Lung (tissue), 12 donors: ENCODE measurements around the gene RSPO4. TPM values are rescaled to one million over a fixed set of nuclear protein-coding genes. Genes with fewer than 3 reads are reported as not detected.
A peak's percentile ranks its signal among the peaks of the same experiment; 100 is the strongest.

ENCODE experiments used
- ATAC-seq: fragments of 200-7000 bp; cut with Tn5 transposase; one replicate; pipeline ENCODE4 v1.9.1; 2020; ENCODE audit warnings: moderate number of reproducible peaks; ENCODE audit not compliant: insufficient read depth, low FRiP score
- DNase-seq, 3 donors: peaks; one replicate each; pipeline ENCODE4 v3.0.0-alpha.2; 2013 to 2017
- H3K27ac ChIP-seq, 2 donors: one replicate each; pipeline ENCODE4 v1.5.1; 2013; ENCODE audit warnings: mild to moderate bottlenecking in 2 of 2, moderate library complexity in 2 of 2, control low read depth in 1 of 2, inconsistent platforms in 1 of 2, low read depth in 1 of 2, low read length in 1 of 2
- H3K27me3 ChIP-seq, 3 donors: one replicate each; pipeline ENCODE4 v1.5.1; 2013; ENCODE audit warnings: low read length in 2 of 3; ENCODE audit not compliant: control insufficient read depth in 3 of 3, insufficient read depth in 3 of 3
- H3K36me3 ChIP-seq, 4 donors: one replicate each; pipeline ENCODE4 v1.5.1; 2013; ENCODE audit warnings: low read length in 4 of 4, mild to moderate bottlenecking in 1 of 4, moderate library complexity in 1 of 4; ENCODE audit not compliant: control insufficient read depth in 4 of 4, insufficient read depth in 4 of 4
- H3K4me1 ChIP-seq, 5 donors: one replicate each; pipeline ENCODE4 v1.5.1; 2013; ENCODE audit warnings: low read length in 5 of 5, mild to moderate bottlenecking in 2 of 5, moderate library complexity in 1 of 5; ENCODE audit not compliant: control insufficient read depth in 5 of 5, insufficient read depth in 5 of 5
- H3K4me3 ChIP-seq: one replicate; pipeline ENCODE4 v1.5.1; 2013; ENCODE audit warnings: mild to moderate bottlenecking, control low read depth, moderate library complexity
- H3K9ac ChIP-seq, 2 donors: one replicate each; pipeline ENCODE4 v1.5.1; 2013; ENCODE audit warnings: low read length in 2 of 2, control low read depth in 1 of 2; ENCODE audit not compliant: insufficient read depth in 1 of 2
- H3K9me3 ChIP-seq, 4 donors: one replicate each; pipeline ENCODE4 v1.5.1; 2013; ENCODE audit warnings: low read length in 3 of 4, mild to moderate bottlenecking in 1 of 4, moderate library complexity in 1 of 4; ENCODE audit not compliant: control insufficient read depth in 4 of 4, insufficient read depth in 3 of 4
- WGBS, 2 donors: extraction: QIAGEN DNeasy Blood & Tissue Kit; methylation state at CpG; one replicate each; pipeline ENCODE4 v1.1.7; 2013; 5-methylcytosine and 5-hydroxymethylcytosine counted together
- polyA plus RNA-seq, 2 donors: library from polyadenylated mRNA; stranded (reverse); fragments of 200-250 nt; gene quantifications; one replicate each; pipeline ENCODE4 v1.2.1, GENCODE V29; 2013
- total RNA-seq, 2 donors: library from RNA; depleted of rRNA in 1 of 2; stranded (reverse); fragments of >200 nt in 1 of 2; gene quantifications; one replicate each; pipeline ENCODE4 v1.2.1, GENCODE V29; 2014 to 2021
- TF ChIP-seq, protein P1 (sequence below): IDR thresholded peaks from 2 replicates; pipeline ENCODE4 v1.5.1; 2012; ENCODE audit warnings: mild to moderate bottlenecking; ENCODE audit errors: control extremely low read depth, extremely low read depth
- donor health status: control.
- donor health status: control.
- donor health status: Bipolar disorder and iron deficiency.
- donor health status: healthy.
- donor health status: DM: yes; HTN: yes; CAD: no.

Gene RSPO4
- total and polyA plus RNA-seq, 4 donors: 1.00 to 7.4 (median 2.5) TPM

DNA sequence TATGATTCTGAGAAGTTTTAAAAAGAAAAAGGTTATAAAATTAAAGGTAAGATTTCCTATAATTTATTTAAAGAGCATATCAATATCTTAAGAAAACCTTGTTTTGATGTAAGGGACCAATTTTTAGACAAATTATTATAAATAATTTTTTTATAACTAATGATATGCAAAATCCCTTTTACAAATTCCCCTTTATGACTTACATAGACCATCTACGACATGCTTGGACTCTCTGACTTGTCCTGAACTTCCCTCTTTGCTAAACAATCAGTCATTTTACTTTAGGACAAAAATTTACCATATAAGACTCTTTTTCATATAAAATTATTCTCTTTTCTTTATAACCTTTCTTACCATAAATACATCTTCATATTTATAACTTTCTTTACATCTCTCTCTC, 70.7 kb downstream of the RSPO4 start:
- 55 to 61% methylated on average over 1 of the region's 1 CpG for WGBS, 2 donors
- no peak for ATAC-seq
- DNase-seq: no peak
- peaks cover 0 to 4% (median 0%) of the 10 kb centered on the region in 3 donors for H3K27me3 ChIP-seq
- H3K4me3 ChIP-seq: no peak overlapping the region
- no peak overlapping the region for H3K9ac ChIP-seq
- no peaks in the 10 kb centered on the region for H3K36me3 ChIP-seq
- peaks cover 0 to 8% (median 5%) of the 10 kb centered on the region in 4 donors for H3K9me3 ChIP-seq
- no peaks in the 10 kb centered on the region for H3K4me1 ChIP-seq
- no peak overlapping the region for H3K27ac ChIP-seq
- TF ChIP-seq, protein P1, sequence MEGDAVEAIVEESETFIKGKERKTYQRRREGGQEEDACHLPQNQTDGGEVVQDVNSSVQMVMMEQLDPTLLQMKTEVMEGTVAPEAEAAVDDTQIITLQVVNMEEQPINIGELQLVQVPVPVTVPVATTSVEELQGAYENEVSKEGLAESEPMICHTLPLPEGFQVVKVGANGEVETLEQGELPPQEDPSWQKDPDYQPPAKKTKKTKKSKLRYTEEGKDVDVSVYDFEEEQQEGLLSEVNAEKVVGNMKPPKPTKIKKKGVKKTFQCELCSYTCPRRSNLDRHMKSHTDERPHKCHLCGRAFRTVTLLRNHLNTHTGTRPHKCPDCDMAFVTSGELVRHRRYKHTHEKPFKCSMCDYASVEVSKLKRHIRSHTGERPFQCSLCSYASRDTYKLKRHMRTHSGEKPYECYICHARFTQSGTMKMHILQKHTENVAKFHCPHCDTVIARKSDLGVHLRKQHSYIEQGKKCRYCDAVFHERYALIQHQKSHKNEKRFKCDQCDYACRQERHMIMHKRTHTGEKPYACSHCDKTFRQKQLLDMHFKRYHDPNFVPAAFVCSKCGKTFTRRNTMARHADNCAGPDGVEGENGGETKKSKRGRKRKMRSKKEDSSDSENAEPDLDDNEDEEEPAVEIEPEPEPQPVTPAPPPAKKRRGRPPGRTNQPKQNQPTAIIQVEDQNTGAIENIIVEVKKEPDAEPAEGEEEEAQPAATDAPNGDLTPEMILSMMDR: no peak

DNA sequence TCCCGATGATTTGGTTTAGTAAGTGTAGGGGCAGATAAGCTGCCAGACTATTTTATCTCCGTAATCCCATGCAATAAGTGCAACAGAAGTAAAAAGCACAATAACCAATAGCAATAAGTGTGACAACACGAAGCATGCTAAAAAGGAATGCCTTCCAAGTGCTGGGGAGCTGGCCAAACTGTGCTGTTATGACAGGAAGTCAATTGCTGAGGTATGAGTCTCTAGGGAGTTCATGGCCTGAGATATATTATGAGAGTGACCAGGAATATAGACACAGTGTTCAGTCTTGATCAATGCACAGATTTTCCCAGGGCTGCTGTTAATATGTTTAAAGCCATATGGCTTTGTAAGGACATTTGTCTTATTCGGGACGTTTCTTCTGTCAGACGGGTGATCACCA, 75.4 kb downstream of the RSPO4 start:
- ATAC-seq: no peak

DNA sequence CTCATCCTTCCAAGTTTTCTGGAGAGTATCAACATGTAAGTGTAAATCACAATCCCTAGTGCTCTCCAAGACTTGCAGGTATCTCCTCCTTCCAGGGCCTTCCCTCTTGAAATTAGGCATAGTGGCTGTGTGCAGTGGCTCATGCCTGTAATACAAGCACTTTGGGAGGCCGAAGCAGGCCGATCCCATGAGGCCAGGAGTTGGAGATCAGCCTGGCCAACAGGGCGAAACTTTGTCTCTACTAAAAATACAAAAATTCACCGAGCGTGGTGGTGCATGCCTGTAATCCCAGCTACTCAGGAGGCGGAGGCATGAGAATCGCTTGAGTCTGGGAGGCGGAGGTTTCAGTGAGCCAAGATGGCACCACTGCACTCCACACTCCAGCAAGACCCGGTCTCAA, 76.6 kb downstream of the RSPO4 start:
- TF ChIP-seq, protein P1: no peak
- no peak for ATAC-seq
- Histone ChIP-seq H3K9me3 (peaks cover 0 to 2% (median 0%) of the 10 kb centered on the region in 4 donors), H3K4me1 (no peaks in the 10 kb centered on the region), H3K9ac (no peak overlapping the region), H3K4me3 (no peak overlapping the region), H3K27me3 (peaks cover 0 to 4% (median 0%) of the 10 kb centered on the region in 3 donors), H3K36me3 (no peaks in the 10 kb centered on the region), H3K27ac (no peak overlapping the region)
- 91 to 95% methylated on average over 9 of the region's 9 CpGs for WGBS, 2 donors
- DNase-seq: no peak

More for the DNA sequence above, 75.4 kb downstream of the RSPO4 start:
- peaks cover 0 to 3% (median 1%) of the 10 kb centered on the region in 4 donors for H3K9me3 ChIP-seq
- no peaks in the 10 kb centered on the region for H3K36me3 ChIP-seq
- TF ChIP-seq, protein P1: no peak
- H3K4me1 ChIP-seq: no peaks in the 10 kb centered on the region
- H3K4me3 ChIP-seq: no peak overlapping the region
- peak in 2 of 3 donors; percentile 13 to 33 for DNase-seq
- WGBS, 2 donors: 67 to 80% methylated on average over 6 of the region's 6 CpGs
- H3K27me3 ChIP-seq: peaks cover 0 to 4% (median 0%) of the 10 kb centered on the region in 3 donors
- H3K9ac ChIP-seq: no peak overlapping the region
- no peak overlapping the region for H3K27ac ChIP-seq

DNA sequence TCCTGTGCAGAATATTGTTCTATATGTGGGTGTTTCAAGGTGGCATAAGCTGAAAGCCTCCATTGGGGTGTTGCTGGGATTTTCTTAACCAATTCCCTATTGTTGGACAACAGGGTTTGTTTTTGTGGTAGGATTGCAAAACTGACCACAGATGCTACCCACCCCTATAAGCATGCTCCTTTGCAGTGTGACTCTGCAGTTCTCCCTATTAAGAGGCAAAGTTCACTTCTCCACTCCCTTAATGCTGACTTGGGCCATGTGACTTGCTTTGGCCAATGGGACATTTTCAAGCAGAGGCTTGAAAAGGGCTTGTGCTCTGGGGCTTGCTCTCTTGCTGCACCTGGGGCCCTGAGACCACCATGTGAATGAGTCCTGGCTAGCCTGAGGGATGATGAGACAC, 77.5 kb downstream of the RSPO4 start:
- ATAC-seq: no peak

More for the DNA sequence above, 77.5 kb downstream of the RSPO4 start:
- H3K9ac ChIP-seq: no peak overlapping the region
- H3K4me1 ChIP-seq: no peaks in the 10 kb centered on the region
- no peak overlapping the region for H3K27ac ChIP-seq
- TF ChIP-seq, protein P1: no peak
- H3K36me3 ChIP-seq: no peaks in the 10 kb centered on the region
- no peak for DNase-seq
- peaks cover 0 to 4% (median 0%) of the 10 kb centered on the region in 3 donors for H3K27me3 ChIP-seq
- H3K9me3 ChIP-seq: no peaks in the 10 kb centered on the region
- H3K4me3 ChIP-seq: no peak overlapping the region
